Choroid plexus epithelial cell (primary cell): ENCODE data around the gene CAPG.

Experiments used
- DNase-seq: peaks from one replicate; pipeline ENCODE4 v3.0.0-alpha.2; 2010; ENCODE audit warnings: low read depth
- H3K4me3 ChIP-seq: 2 replicates; pipeline ENCODE4 v1.5.1; 2011; ENCODE audit warnings: low read depth, mild to moderate bottlenecking, control low read depth, low read length, moderate library complexity
- TF ChIP-seq, protein P1 (sequence below): conservative IDR thresholded peaks from 2 replicates; pipeline ENCODE4 v1.5.1; 2011; ENCODE audit warnings: low read depth, mild to moderate bottlenecking, control low read depth, inconsistent platforms, low read length, moderate library complexity

CAPG gene

GRCh38 chr2:85409845-85410583 is at the start of gene CAPG:
Gene CAPG (minus strand): TSS chr2:85410366. CDS start chr2:85402145, 8,221 bp downstream.
- no peak within 1 kb of the TSS for H3K4me3 ChIP-seq
- DNase-seq = no peak
- TF ChIP-seq, protein P1, sequence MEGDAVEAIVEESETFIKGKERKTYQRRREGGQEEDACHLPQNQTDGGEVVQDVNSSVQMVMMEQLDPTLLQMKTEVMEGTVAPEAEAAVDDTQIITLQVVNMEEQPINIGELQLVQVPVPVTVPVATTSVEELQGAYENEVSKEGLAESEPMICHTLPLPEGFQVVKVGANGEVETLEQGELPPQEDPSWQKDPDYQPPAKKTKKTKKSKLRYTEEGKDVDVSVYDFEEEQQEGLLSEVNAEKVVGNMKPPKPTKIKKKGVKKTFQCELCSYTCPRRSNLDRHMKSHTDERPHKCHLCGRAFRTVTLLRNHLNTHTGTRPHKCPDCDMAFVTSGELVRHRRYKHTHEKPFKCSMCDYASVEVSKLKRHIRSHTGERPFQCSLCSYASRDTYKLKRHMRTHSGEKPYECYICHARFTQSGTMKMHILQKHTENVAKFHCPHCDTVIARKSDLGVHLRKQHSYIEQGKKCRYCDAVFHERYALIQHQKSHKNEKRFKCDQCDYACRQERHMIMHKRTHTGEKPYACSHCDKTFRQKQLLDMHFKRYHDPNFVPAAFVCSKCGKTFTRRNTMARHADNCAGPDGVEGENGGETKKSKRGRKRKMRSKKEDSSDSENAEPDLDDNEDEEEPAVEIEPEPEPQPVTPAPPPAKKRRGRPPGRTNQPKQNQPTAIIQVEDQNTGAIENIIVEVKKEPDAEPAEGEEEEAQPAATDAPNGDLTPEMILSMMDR = no peak

DNA sequence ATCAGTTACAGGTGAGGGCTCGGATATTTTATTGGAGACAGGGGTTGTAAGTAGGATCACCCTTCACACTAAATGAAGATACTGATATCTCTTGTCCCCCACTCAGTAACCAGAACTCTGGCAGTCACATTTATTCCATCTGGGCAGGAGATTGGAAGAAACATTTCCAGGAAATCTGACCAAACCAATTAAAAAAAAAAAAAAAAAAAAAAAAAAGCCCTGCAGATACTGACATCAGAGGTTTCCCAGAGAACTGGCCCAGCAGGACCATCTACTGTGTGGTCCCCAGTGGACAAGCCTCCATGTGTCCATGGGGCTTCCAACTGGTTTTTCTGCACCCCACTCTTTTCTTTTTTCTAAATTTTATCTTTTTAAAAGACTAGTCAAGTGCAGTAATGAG is 49.6 kb upstream of the CAPG start:
- DNase-seq = no peak
- TF ChIP-seq, protein P1 = no peak
- H3K4me3 ChIP-seq = no peak overlapping the region

GRCh38 chr2:85458601-85459563 is 48.7 kb upstream of the CAPG start:
- TF ChIP-seq, protein P1 = no peak
- H3K4me3 ChIP-seq = no peak overlapping the region
- no peak for DNase-seq

DNA sequence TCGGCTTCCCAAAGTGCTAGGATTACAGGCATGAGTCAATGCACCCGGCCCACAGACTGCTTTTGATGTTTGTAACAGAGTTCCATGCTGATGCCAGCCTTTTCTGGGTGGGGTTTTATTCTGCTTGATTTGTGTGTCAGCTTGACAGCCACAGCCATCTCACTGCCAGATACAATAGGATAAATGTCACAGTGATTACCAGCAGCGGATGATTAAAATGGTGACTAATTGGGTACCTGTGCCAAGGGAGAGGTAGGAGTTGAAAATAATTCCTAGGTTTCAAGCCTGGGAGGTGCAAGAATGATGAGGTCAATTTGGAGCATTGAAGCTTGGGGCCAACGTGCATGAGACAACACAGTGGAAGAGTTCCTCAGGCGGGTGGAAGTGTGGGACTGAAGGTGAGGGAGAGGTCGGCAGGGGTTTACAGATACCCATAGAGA is 47.7 kb upstream of the CAPG start:
- H3K4me3 ChIP-seq = no peak overlapping the region
- DNase-seq = no peak
- TF ChIP-seq, protein P1 = no peak

DNA sequence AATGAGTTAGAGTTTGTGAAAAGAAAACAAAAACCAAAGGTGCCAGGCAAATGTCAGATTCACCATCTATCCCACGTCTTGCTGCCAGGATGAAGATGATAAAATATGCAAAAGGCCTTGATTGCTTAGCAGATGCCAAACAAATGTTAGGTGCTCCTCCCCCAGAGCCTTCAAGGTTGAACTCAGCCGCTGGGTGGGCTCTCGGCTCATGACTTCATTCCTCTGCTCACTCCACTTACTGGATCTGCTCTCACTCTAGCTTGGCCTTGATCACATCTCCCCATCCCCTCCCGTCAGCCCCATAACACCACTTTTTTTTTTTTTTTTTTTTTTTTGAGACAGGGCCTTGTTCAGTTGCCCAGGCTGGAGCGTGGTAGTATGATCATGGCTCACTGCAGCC is 46.9 kb upstream of the CAPG start:
- DNase-seq = no peak
- TF ChIP-seq, protein P1 = no peak
- H3K4me3 ChIP-seq = no peak overlapping the region

- TF ChIP-seq, protein P1 = no peak
- no peak overlapping the region for H3K4me3 ChIP-seq
- no peak for DNase-seq
Observed at GRCh38 chr2:85455552-85456090, 45.5 kb upstream of the CAPG start.
